HepG2 (cell line): ENCODE results near the gene KAT7. TPM values are rescaled to one million over a fixed set of nuclear protein-coding genes. Genes with fewer than 3 reads are reported as not detected.
A peak's percentile ranks its signal among the peaks of the same experiment; 100 is the strongest.

Source experiments
- ATAC-seq: fragments of 200-7000 bp; cut with Tn5 transposase; 3 replicates; pipeline ENCODE4 v1.9.1; 2020; ENCODE audit warnings: mild to moderate bottlenecking, moderate library complexity
- BruUV-seq: library from RNA; stranded (reverse); fragments of 400-500 nt; replicated peaks from 2 replicates; lab custom pipeline; 2021; lab: Mats Ljungman, UMichigan
- CTCF ChIA-PET: fragments of 300-600 bp; formaldehyde crosslinking; extraction: SDS; loops from one replicate; lab custom pipeline; 2021; ENCODE audit warnings: low total read pairs, inconsistent platforms, low intra/inter-chr PET ratio; lab: Yijun Ruan, JAX
- POLR2A ChIA-PET: fragments of 350-600 bp; sonication (Branson Sonifier 250); formaldehyde crosslinking; loops from one replicate; lab custom pipeline; 2020; ENCODE audit warnings: antibody characterized with exemption, inconsistent platforms; lab: Yijun Ruan, JAX
- DNase-seq: peaks from one replicate; pipeline ENCODE4 v3.0.0-alpha.2; 2015; ENCODE audit warnings: low spot score
- FAIRE-seq: peaks from 3 replicates; lab custom pipeline; 2011; peaks lifted over from hg19 to GRCh38; lab: Jason Lieb, UNC
- H2AFZ ChIP-seq: one replicate; pipeline ENCODE4 v1.6.1; 2011; ENCODE audit warnings: low read length, inconsistent platforms
- H3K27ac ChIP-seq: fragments of 300-600 bp; 3 replicates; pipeline ENCODE4 v1.8.0; 2011; ENCODE audit warnings: mixed run types, mild to moderate bottlenecking, mixed read lengths, low read length, inconsistent platforms; ENCODE audit not compliant: insufficient read depth; ENCODE audit errors: extremely low read length
- H3K27me3 ChIP-seq, 2 experiments: fragments of 200-600 bp in 1 of 2; 2 replicates in 1 of 2; 3 replicates in 1 of 2; pipeline versions ENCODE4 v1.6.0 to v1.8.0; 2011; ENCODE audit warnings: low read length in 2 of 2, mild to moderate bottlenecking in 2 of 2, moderate library complexity in 2 of 2, inconsistent platforms in 1 of 2; ENCODE audit not compliant: insufficient read depth in 2 of 2, control insufficient read depth in 1 of 2
- H3K36me3 ChIP-seq, 2 experiments: fragments of 200-600 bp in 1 of 2; replicated peaks in 1 of 2; 2 replicates in 1 of 2; 3 replicates in 1 of 2; pipeline versions ENCODE4 v1.5.1 to v1.8.0; 2011; ENCODE audit warnings: low read length in 2 of 2, inconsistent platforms in 1 of 2; ENCODE audit not compliant: insufficient read depth in 2 of 2, control insufficient read depth in 1 of 2
- H3K4me1 ChIP-seq: 2 replicates; pipeline ENCODE4 v1.5.1; 2012; ENCODE audit warnings: low read length, inconsistent platforms; ENCODE audit not compliant: insufficient read depth
- H3K4me2 ChIP-seq: 2 replicates; pipeline ENCODE4 v1.6.0; 2011; ENCODE audit warnings: low read depth, low read length, inconsistent platforms
- H3K4me3 ChIP-seq, 3 experiments: fragments of 200-600 bp in 1 of 3; sonication (generic), shearing (Covaris generic) in 1 of 3; replicated peaks in 1 of 3; 2 replicates each; pipeline ENCODE4 v1.5.1; 2011 to 2016; ENCODE audit warnings: low read length in 3 of 3, inconsistent platforms in 2 of 3, low read depth in 2 of 3, mild to moderate bottlenecking in 2 of 3, control low read depth in 1 of 3, mixed read lengths in 1 of 3; ENCODE audit not compliant: insufficient read depth in 1 of 3
- H3K79me2 ChIP-seq: one replicate; pipeline ENCODE4 v1.6.1; 2011; ENCODE audit warnings: low read length, inconsistent platforms; ENCODE audit not compliant: insufficient read depth
- H3K9ac ChIP-seq: 2 replicates; pipeline ENCODE4 v1.6.0; 2011; ENCODE audit warnings: mild to moderate bottlenecking, low read depth, low read length, inconsistent platforms; ENCODE audit not compliant: insufficient read depth
- H3K9me3 ChIP-seq: 2 replicates; pipeline ENCODE4 v1.5.1; 2012; ENCODE audit warnings: mild to moderate bottlenecking, low read length
- H4K20me1 ChIP-seq: 2 replicates; pipeline ENCODE4 v1.6.0; 2011; ENCODE audit warnings: inconsistent platforms, mild to moderate bottlenecking, low read length, moderate library complexity; ENCODE audit not compliant: insufficient read depth
- JUNB ChIP-seq: sonication (generic); formaldehyde crosslinking; IDR thresholded peaks from 2 replicates; pipeline ENCODE4 v1.8.0; 2022; ENCODE audit warnings: missing genetic modification reagents, mild to moderate bottlenecking, borderline replicate concordance
- NPAS2 ChIP-seq: sonication (generic); formaldehyde crosslinking; IDR thresholded peaks from 2 replicates; pipeline ENCODE4 v1.8.0; 2022; ENCODE audit warnings: mild to moderate bottlenecking, missing genetic modification reagents, borderline replicate concordance
- TBX2 ChIP-seq: sonication (generic); formaldehyde crosslinking; IDR thresholded peaks from 2 replicates; pipeline ENCODE4 v1.5.0; 2020; ENCODE audit warnings: missing genetic modification reagents, mild to moderate bottlenecking, borderline replicate concordance
- ZNF230 ChIP-seq: sonication (generic); formaldehyde crosslinking; IDR thresholded peaks from 2 replicates; pipeline ENCODE4 v1.4.0; 2020; ENCODE audit warnings: mild to moderate bottlenecking, missing genetic modification reagents
- WGBS: methylation state at CpG from one replicate; pipeline ENCODE4 v1.1.6; 2017; ENCODE audit warnings: low lambda C conversion rate; 5-methylcytosine and 5-hydroxymethylcytosine counted together
- in situ Hi-C: cut with HindIII; loops from 2 replicates; pipeline ENCODE4 v1.10.0; 2017; ENCODE audit warnings: low pct_unique_long_range_greater_than_20kb; ENCODE audit not compliant: extremely low pct_ligation_motif_present
- intact Hi-C: fragments of 100-400 bp; cut with micrococcal nuclease; formaldehyde crosslinking; loops from one replicate; pipeline ENCODE4 v1.10.0; 2022; ENCODE audit not compliant: unreplicated experiment
- polyA plus RNA-seq, 8 experiments: library from polyadenylated mRNA; depleted of rRNA in 3 of 8; stranded (reverse) in 7 of 8; unstranded in 1 of 8; fragments of >200 nt; fragmentation: Illumina TruSeq in 4 of 8; extraction: Trizol in 4 of 8; gene quantifications; 2 replicates each; pipeline versions ENCODE4 v1.2.1 to v1.2.3, GENCODE V29; 2011 to 2016; ENCODE audit warnings: low read depth in 4 of 8, missing spikeins in 1 of 8, mixed read lengths in 1 of 8; ENCODE audit not compliant: insufficient read depth in 1 of 8
- total RNA-seq, 5 experiments: library from RNA; depleted of rRNA; stranded (reverse); fragments of >200 nt; fragmentation: Illumina TruSeq; extraction: Trizol; gene quantifications; 2 replicates each; pipeline ENCODE4 v1.2.3, GENCODE V29; 2016; ENCODE audit warnings: low read depth in 1 of 5
- TF ChIP-seq, protein P1 (sequence below): sonication (generic); formaldehyde crosslinking; IDR thresholded peaks from 2 replicates; pipeline ENCODE4 v1.5.1; 2020; ENCODE audit warnings: missing genetic modification reagents, mild to moderate bottlenecking, borderline replicate concordance

Gene KAT7
- total and polyA plus RNA-seq, 2 of the 13 experiments (the other 11 are each of a cell fraction or from before 2014, with no cell fraction given), result 21.2 to 39.2 TPM

GRCh38 chr17:49762151-49762941 is 26.1 kb upstream of the KAT7 start:
- in situ Hi-C loops (no loop called here), intact Hi-C loops (no loop called here)
- peaks cover 24% of the 10 kb centered on the region for H3K4me1 ChIP-seq
- WGBS, result 90% methylated on average over 6 of the region's 6 CpGs
- POLR2A ChIA-PET, result interaction anchor here (0.7 to 4.9 kb wide), 5 partner anchors 9 to 54 kb away, joined by 4 to 83 read pairs (median 46); partner anchors contain the start of genes KAT7 and SLC35B1
- DNase-seq (no peak), FAIRE-seq (no peak)
- H3K9ac ChIP-seq, result peak overlapping the region; percentile 62; the same call in 1 of the 2 replicates
- BruUV-seq, result TSS peak; percentile 39
- peaks cover 14% of the 10 kb centered on the region for H3K79me2 ChIP-seq
- H3K27ac ChIP-seq, result no peak overlapping the region
- peaks cover 3% of the 10 kb centered on the region in 2 experiments; a peak in 1 of 5 replicates for H3K36me3 ChIP-seq
- H3K4me2 ChIP-seq, result peak overlapping the region; percentile 97
- CTCF ChIA-PET, result no interaction called here
- no peaks in the 10 kb centered on the region for H4K20me1 ChIP-seq
- TF ChIP-seq ZNF230 (peak; percentile 17; the same call in 1 of the 2 replicates), JUNB (no peak), TBX2 (CRISPR knock-in tag) (0 out of 2 replicates have a peak, but pooled peaks have one; percentile 10), NPAS2 (CRISPR knock-in tag) (no peak)
- TF ChIP-seq, protein P1, sequence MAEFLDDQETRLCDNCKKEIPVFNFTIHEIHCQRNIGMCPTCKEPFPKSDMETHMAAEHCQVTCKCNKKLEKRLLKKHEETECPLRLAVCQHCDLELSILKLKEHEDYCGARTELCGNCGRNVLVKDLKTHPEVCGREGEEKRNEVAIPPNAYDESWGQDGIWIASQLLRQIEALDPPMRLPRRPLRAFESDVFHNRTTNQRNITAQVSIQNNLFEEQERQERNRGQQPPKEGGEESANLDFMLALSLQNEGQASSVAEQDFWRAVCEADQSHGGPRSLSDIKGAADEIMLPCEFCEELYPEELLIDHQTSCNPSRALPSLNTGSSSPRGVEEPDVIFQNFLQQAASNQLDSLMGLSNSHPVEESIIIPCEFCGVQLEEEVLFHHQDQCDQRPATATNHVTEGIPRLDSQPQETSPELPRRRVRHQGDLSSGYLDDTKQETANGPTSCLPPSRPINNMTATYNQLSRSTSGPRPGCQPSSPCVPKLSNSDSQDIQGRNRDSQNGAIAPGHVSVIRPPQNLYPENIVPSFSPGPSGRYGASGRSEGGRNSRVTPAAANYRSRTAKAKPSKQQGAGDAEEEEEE (CRISPR knock-in tag), result 0 out of 2 replicates have a peak, but pooled peaks have one; percentile 33
- TF ChIP-seq, all 625 proteins: peak for 3
- ATAC-seq, result no peak
- Histone ChIP-seq H2AFZ (no peak overlapping the region), H3K27me3 (no peaks in the 10 kb centered on the region), H3K4me3 (peak overlapping the region; percentile 73 to 97 (median 90)), H3K9me3 (no peaks in the 10 kb centered on the region)
